NCI-H2107 treated with DMSO at 0.1 percent for 48 hours (cell line): Measurements from ENCODE around the gene DHPS.
A peak's percentile ranks its signal among the peaks of the same experiment; 100 is the strongest.

Source experiments
- DNase-seq: peaks from one replicate; lab custom pipeline; 2025; ENCODE audit not compliant: unreplicated experiment; lab: John Stamatoyannopoulos, UW

DHPS gene

DNA sequence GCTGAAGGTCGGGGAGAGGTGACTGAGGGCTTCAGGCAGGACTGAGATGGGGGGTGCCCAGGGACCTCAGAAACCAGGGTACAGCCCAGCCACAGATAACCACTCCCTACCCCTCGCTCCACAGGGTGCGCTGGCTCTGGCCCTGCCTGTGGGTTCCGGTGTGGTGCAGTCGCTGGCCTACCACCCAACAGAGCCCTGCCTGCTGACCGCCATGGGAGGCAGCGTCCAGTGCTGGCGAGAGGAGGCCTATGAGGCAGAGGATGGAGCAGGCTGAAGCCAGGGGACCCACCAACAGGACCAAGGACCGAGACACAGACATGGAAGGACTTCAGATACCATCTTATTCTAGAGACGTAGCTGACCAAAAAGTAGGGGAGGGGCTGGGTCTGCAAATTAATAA is 6.3 kb downstream of the DHPS start:
- DNase-seq: no peak

DNA sequence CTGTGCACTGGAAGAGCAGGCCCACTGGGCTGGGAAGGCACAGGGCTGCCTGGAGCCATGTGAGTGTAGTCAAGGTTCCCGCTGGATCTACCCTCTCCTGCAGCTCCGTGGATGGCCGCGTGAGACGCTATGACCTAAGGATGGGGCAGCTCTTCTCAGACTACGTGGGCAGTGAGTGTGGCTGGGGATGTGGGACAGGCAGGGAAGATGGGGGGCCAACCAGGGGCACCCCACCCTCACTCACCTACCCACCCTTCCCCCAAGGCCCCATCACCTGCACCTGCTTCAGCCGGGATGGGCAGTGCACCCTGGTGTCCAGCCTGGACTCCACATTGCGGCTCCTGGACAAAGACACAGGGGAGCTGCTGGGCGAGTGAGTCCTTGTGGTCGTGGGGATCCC is 8.9 kb downstream of the DHPS start:
- DNase-seq: no peak

- no peak for DNase-seq
Observed at GRCh38 chr19:12670159-12670928, 11.3 kb downstream of the DHPS start.

DNA sequence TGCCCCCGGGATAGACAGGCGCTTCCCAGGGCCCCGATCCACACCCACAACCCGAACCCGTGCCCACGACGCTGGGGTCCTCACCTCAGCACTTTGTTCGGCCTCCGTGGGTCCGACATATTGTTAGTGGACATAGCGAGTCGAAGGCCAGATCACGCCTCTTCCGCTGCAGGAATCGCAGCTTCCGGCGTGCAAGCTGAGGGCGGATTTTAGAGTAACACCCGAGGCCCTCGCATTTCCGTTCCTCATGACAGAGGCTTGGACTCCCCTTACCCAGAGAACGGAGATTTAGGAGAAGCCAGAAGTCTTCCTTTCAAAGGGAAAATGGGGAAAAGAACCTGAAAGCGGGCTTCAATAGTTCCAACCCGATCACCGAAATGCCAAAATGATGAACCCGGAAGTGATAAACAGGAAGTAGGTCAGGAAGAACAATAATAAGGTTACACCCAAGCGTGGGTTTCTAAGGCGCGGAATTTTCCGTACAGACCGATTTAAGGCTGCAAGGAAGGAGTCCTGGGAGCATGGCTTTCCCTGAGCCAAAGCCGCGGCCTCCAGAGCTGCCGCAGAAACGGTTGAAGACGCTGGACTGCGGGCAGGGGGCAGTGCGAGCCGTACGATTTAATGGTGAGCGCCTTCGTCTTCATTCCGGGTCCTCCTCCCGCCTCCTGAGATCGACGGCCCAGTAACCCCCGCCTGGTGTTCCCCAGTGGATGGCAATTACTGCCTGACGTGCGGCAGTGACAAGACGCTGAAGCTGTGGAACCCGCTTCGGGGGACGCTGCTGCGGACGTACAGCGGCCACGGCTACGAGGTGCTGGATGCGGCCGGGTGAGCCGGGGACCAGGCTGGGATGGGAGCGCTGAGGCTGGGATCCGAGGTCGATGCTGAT is 12.2 kb downstream of the DHPS start:
- peak; percentile 84 for DNase-seq

GRCh38 chr19:12668932-12669269 is 12.8 kb downstream of the DHPS start:
- DNase-seq: no peak

- no peak for DNase-seq
Observed at GRCh38 chr19:12668346-12668745, 13.3 kb downstream of the DHPS start.

DNA sequence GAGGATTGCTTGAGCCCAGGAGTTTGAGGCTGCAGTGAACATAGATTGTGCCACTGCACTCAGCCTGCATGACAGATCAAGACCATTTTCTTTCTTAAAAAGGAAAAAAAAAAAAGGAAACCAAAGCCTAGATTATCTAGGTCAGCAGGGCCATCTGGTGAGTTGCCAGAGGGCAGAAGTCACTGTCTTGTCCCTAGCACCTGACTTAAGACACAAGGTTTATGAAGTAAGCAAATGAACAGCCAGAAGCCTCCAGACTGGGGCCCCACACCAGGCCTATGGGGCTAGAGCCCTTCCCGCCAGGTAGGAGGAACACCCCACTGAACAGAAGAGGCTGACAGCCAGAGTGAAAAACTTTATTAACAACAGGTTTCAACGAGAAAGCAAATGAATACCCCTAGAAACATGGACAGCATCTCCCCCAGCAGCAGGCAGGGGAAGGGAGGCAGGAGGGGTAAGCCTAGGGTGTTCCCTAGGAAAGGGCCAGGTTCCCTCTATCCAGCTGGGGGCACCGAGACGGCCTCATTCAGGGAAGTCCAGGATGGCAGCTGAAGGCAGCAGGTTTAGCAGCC is 13.9 kb downstream of the DHPS start:
- no peak for DNase-seq

GRCh38 chr19:12666265-12667048 is 15.2 kb downstream of the DHPS start, which contains the start of the genes MAN2B1 and WDR83:
Gene MAN2B1, minus strand, starts transcription at chr19:12666742. Its CDS starts 41 bp downstream, at chr19:12666701.
Gene WDR83, plus strand, starts transcription at chr19:12666807. Its CDS starts 2,984 bp downstream, at chr19:12669791.
- peak; percentile 14 for DNase-seq

GRCh38 chr19:12665671-12666264 is 15.9 kb downstream of the DHPS start:
- no peak for DNase-seq

DNA sequence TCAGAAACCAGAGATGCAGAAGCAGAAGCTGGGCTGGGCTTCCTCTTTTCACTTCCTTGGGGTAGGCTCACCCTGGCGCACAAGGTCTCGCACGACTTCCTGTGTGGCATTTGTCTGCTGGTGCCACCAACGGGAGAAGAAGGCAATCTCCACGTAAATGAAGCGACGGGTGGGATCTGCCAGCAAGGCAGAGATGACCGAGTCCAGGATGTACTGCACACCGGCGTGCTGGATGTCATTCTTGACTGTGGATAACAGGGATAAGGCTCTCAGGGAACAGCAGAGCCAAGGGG is 16.5 kb downstream of the DHPS start:
- no peak for DNase-seq

DNA sequence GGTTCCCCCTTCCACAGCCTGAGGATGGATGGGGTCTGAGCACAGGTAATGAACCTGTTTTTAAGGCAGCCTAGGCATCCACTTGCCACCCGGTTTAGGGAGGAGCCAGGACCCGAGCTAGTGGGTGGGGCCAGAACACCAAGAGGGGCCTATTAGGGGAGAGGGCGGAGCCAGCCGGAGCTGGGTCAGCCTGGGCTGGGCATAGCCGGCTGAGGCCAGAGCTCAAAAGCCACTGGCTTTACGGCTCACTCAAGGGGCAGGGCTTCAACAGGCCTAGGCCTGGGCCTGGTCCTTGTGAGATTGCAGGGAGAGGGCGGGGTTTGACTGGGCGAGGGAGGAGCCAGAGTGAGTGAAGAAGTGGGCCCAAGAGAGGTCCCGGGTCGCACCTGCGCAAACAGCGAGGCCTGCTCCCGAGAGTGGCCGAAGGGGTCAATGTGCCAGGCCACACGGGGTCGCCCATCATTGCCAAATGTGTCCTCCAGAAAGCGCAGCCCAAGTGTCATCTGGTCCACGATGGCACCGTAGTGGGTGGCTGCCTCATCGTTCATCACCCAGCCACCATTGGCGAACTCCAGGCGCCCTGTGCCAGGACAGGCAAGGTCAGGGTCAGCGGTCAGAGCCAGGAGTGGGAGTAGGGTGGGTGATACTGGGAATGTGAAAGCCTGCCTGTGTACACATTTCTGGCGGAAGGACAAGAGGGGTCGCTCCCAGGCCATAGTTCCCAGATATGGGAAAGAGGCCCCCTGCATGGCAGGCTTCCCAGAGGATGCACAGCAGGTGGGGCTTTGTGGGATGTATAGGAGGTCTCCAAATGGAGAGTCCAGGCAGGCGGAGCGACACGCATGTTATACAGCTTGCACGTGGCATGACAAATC is 17.0 kb downstream of the DHPS start:
- DNase-seq: no peak

DNA sequence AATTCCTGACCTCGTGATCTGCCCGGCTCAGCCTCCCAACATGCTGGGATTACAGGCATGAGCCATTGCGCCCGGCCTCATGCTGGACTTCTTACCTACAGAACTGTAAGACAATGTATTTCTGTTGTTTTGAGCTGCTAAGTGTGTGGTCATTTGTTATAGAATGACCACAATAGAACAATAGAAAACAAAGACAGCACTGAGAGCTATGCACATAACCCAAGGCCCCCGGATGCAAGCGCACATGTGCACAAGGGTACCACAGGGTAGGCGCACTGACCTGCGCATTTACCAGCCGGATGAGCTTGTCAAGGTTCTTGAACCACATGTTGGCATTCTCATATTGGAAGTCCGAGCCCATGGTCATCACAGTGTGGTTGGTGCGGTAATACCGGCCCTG is 20.7 kb downstream of the DHPS start:
- no peak for DNase-seq

DNA sequence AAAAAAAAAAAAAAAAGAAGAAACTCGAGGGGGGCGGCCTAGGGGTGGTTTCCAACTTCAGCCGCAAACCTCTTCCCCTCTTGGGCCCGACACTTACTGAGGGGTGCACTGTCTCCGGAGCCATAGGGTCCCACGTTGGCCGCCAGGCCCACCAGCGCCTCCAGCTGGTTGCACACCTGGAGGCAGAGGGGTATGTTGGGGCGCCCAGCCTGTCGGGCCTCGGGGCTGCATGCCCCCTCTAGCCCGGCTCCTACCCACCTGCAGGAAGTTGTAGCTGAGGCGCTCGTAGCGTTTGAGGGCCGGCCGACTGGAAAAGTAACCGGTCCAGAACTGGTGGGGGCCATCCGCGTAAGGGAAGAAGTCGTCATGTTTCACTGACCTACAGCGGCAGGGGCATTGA is 23.7 kb downstream of the DHPS start:
- no peak for DNase-seq

- no peak for DNase-seq
Observed at GRCh38 chr19:12656899-12657571, 24.6 kb downstream of the DHPS start.

- DNase-seq: no peak
Observed at GRCh38 chr19:12655546-12655945, 26.1 kb downstream of the DHPS start.

GRCh38 chr19:12652219-12652618 is 29.5 kb downstream of the DHPS start:
- DNase-seq: no peak

- DNase-seq: no peak
Observed at GRCh38 chr19:12649941-12650340, 31.7 kb downstream of the DHPS start.

DNA sequence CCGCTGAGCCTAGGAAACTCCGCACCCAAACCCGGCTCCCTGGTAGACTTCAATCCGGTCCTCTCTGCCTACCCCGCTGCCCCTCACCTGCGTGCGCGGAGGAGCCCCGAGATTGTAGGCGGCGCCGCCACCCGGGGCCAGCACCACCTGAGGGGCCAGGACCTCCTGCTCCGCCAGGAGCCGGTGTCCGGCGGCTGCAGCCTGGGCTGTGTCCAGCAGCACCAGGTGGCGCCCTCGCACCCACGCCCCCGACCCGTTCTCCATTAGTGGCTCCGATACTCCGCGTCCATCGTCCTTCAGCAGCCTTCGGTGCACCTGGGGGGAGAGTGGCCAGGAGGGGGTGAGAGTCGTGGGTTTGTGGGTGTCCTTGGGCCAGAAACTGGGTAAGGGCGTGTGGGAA is 33.6 kb downstream of the DHPS start:
- DNase-seq: no peak

DNA sequence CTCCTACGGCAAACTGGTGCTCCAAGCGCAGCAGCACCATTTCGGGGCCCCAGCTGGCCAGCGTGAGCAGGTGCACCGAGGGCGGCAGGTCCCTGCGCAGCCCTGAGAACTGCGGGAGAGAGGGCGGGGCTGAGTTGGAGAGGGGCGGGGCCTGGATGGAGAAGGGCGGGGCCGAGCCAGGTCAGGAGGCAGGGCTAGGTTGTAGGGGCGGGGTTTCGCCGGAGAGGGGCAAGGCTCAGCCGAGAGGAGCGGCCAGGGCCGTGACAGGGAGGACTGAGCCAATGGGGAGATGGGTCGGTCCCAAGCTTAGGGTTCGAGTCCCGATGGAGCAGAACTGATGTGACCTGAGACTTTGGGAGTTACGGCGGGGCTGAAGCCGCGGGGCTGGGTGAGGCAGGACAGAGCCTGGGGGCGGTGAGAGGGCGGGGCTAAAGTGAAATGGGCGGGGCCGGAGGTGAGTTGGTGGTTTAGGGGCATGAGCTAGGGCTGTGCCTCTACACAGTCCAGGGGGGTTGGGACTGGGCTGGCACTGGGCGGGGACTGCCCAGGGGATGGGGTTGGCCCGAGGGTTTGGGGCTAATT is 34.1 kb downstream of the DHPS start:
- no peak for DNase-seq
